Transverse colon (tissue), 4 donors: ENCODE measurements around the gene SARS2. TPM values are rescaled to one million over a fixed set of nuclear protein-coding genes. Genes with fewer than 3 reads are reported as not detected.

Source experiments
- DNase-seq: peaks from one replicate; pipeline ENCODE4 v3.0.0-alpha.2; 2019
- H3K27ac ChIP-seq, 4 donors: fragments of 200-600 bp; sonication (generic); 2 replicates each; pipeline ENCODE4 v1.5.1; 2016 to 2018; ENCODE audit warnings: inconsistent platforms in 4 of 4
- H3K27me3 ChIP-seq: fragments of 200-600 bp; sonication (generic); 2 replicates; pipeline ENCODE4 v1.5.1; 2017; ENCODE audit warnings: inconsistent platforms
- H3K36me3 ChIP-seq, 4 donors: fragments of 200-600 bp; sonication (generic); 2 replicates each; pipeline ENCODE4 v1.5.1; 2017 to 2019; ENCODE audit warnings: inconsistent platforms in 4 of 4
- H3K4me1 ChIP-seq, 4 donors: fragments of 200-600 bp; sonication (generic); 2 replicates each; pipeline ENCODE4 v1.5.1; 2017 to 2020; ENCODE audit warnings: inconsistent platforms in 4 of 4
- H3K4me3 ChIP-seq, 4 donors: fragments of 200-600 bp; sonication (generic); 1 replicate in 1 of 4; 2 replicates in 3 of 4; pipeline versions ENCODE4 v1.5.1 to v1.6.1; 2017 to 2019; ENCODE audit warnings: inconsistent platforms in 4 of 4
- H3K9me3 ChIP-seq, 2 donors: fragments of 200-600 bp; sonication (generic); 2 replicates each; pipeline ENCODE4 v1.5.1; 2017 to 2019; ENCODE audit warnings: inconsistent platforms in 2 of 2
- CTCF ChIP-seq, 5 experiments: fragments of 200-600 bp in 3 of 5; fragments of 450-650 bp in 2 of 5; sonication (generic) in 3 of 5; IDR thresholded peaks; 1 replicate in 2 of 5; 2 replicates in 3 of 5; pipeline ENCODE4 v1.5.1; 2016 to 2017; ENCODE audit warnings: antibody characterized with exemption in 5 of 5, inconsistent platforms in 3 of 5, mild to moderate bottlenecking in 2 of 5, moderate library complexity in 1 of 5
- EP300 ChIP-seq: sonication (generic); formaldehyde crosslinking; IDR thresholded peaks from one replicate; pipeline ENCODE4 v1.6.1; 2017; ENCODE audit warnings: antibody characterized with exemption, low read depth
- POLR2A ChIP-seq: fragments of 450-650 bp; IDR thresholded peaks from one replicate; pipeline ENCODE4 v1.6.1; 2016; ENCODE audit warnings: antibody characterized with exemption, mild to moderate bottlenecking, moderate library complexity
- POLR2AphosphoS5 ChIP-seq, 3 donors: sonication (generic); formaldehyde crosslinking; IDR thresholded peaks; one replicate each; pipeline ENCODE4 v1.6.1; 2016; ENCODE audit warnings: antibody characterized with exemption in 3 of 3
- WGBS, 2 donors: methylation state at CpG; one replicate each; pipeline ENCODE4 v1.1.5; 2018; ENCODE audit warnings: low coverage in 1 of 2; 5-methylcytosine and 5-hydroxymethylcytosine counted together
- in situ Hi-C, 4 donors: fragments of 200-750 bp; cut with MboI; loops; one replicate each; pipeline versions ENCODE4 v1.15.0 to v1.15.1; 2017; ENCODE audit warnings: low sequenced_read_pairs in 3 of 4, low pct_ligation_motif_present in 1 of 4, low pct_unique_long_range_greater_than_20kb in 1 of 4
- intact Hi-C: fragments of 100-400 bp; cut with DNase I; formaldehyde crosslinking; loops from one replicate; pipeline ENCODE4 v1.15.1; 2023; ENCODE audit warnings: low total_unique reads
- total RNA-seq, 4 donors: library from RNA; depleted of rRNA; stranded (reverse); fragments of >200 nt; gene quantifications; one replicate each; pipeline ENCODE4 v1.1.0, GENCODE V29; 2016

SARS2 gene
- total RNA-seq, 4 donors from 2014 or later = 21.4 to 186 (median 42.7) TPM

- 87 to 100% methylated on average over 1 to 16 of the region's 20 CpGs for WGBS, 2 donors
- peaks cover 0 to 14% (median 0%) of the 10 kb centered on the region in 4 donors for H3K36me3 ChIP-seq
- in situ Hi-C loops (no loop called here), intact Hi-C loops (no loop called here)
- no peak for DNase-seq
- TF ChIP-seq EP300 = no peak
- no peak for TF ChIP-seq POLR2AphosphoS5 (IDR thresholded peaks at IDR 0.05)
- TF ChIP-seq POLR2A = no peak
- no peak for TF ChIP-seq CTCF (IDR thresholded peaks at IDR 0.05)
- H3K4me1 ChIP-seq = no peaks in the 10 kb centered on the region
- H3K27me3 ChIP-seq = no peaks in the 10 kb centered on the region
- no peak overlapping the region for H3K27ac ChIP-seq
- no peaks in the 10 kb centered on the region for H3K9me3 ChIP-seq
- no peak overlapping the region for H3K4me3 ChIP-seq
Observed at GRCh38 chr19:38921420-38922274, 8.9 kb downstream of the SARS2 start.

GRCh38 chr19:38920602-38921419 is 9.8 kb downstream of the SARS2 start:
- Histone ChIP-seq H3K27me3 (no peaks in the 10 kb centered on the region), H3K4me3 (no peak overlapping the region), H3K36me3 (peaks cover 0 to 14% (median 0%) of the 10 kb centered on the region in 4 donors), H3K4me1 (no peaks in the 10 kb centered on the region), H3K27ac (no peak overlapping the region), H3K9me3 (no peaks in the 10 kb centered on the region)
- WGBS, 2 donors = 63 to 76% methylated on average over 2 to 14 of the region's 14 CpGs
- in situ Hi-C loops (no loop called here), intact Hi-C loops (no loop called here)
- no peak for TF ChIP-seq POLR2A
- TF ChIP-seq CTCF (IDR thresholded peaks at IDR 0.05) = no peak
- no peak for TF ChIP-seq POLR2AphosphoS5 (IDR thresholded peaks at IDR 0.05)
- no peak for TF ChIP-seq EP300
- DNase-seq = no peak

- no peaks in the 10 kb centered on the region for H3K27me3 ChIP-seq
- no peaks in the 10 kb centered on the region for H3K4me1 ChIP-seq
- no peaks in the 10 kb centered on the region for H3K9me3 ChIP-seq
- in situ Hi-C loops (no loop called here), intact Hi-C loops (no loop called here)
- TF ChIP-seq CTCF (IDR thresholded peaks at IDR 0.05) (no peak), EP300 (no peak), POLR2AphosphoS5 (IDR thresholded peaks at IDR 0.05) (no peak)
- 68 to 71% methylated on average over 14 to 21 of the region's 21 CpGs for WGBS, 2 donors
- H3K36me3 ChIP-seq = peaks cover 0 to 8% (median 0%) of the 10 kb centered on the region in 4 donors
- no peak overlapping the region for H3K4me3 ChIP-seq
- DNase-seq = no peak
- no peak overlapping the region for H3K27ac ChIP-seq
Observed at GRCh38 chr19:38919837-38920601, 10.5 kb downstream of the SARS2 start.

GRCh38 chr19:38918526-38918925 is 12.0 kb downstream of the SARS2 start:
- no peaks in the 10 kb centered on the region for H3K4me1 ChIP-seq
- H3K27ac ChIP-seq = no peak overlapping the region
- WGBS, 2 donors = 88 to 100% methylated on average over 3 to 9 of the region's 10 CpGs
- H3K9me3 ChIP-seq = no peaks in the 10 kb centered on the region
- H3K36me3 ChIP-seq = no peaks in the 10 kb centered on the region
- no peak overlapping the region for H3K4me3 ChIP-seq
- intact Hi-C loops (no loop called here), in situ Hi-C loops (no loop called here)
- TF ChIP-seq EP300 (no peak), CTCF (IDR thresholded peaks at IDR 0.05) (no peak), POLR2AphosphoS5 (IDR thresholded peaks at IDR 0.05) (no peak), POLR2A (no peak)
- no peak for DNase-seq
- H3K27me3 ChIP-seq = no peaks in the 10 kb centered on the region
